Hepatocyte (in vitro differentiated cells): Measurements from ENCODE around the gene VPS26C.

ENCODE experiments used
- EZH2 ChIP-seq: fragments of 200-600 bp; sonication (generic); IDR thresholded peaks from 2 replicates; pipeline ENCODE4 v1.6.1; 2016; ENCODE audit warnings: antibody characterized with exemption, mild to moderate bottlenecking, borderline replicate concordance
- EZH2phosphoT487 ChIP-seq: fragments of 200-600 bp; sonication (generic); IDR thresholded peaks from one replicate; pipeline ENCODE4 v1.6.1; 2018; ENCODE audit warnings: antibody characterized with exemption, mild to moderate bottlenecking, low read depth, moderate library complexity; ENCODE audit not compliant: unreplicated experiment, severe bottlenecking
- TF ChIP-seq, protein P1 (sequence below): fragments of 200-600 bp; sonication (generic); IDR thresholded peaks from 2 replicates; pipeline ENCODE4 v1.5.1; 2016; ENCODE audit warnings: antibody characterized with exemption, mild to moderate bottlenecking; ENCODE audit not compliant: poor library complexity

DNA sequence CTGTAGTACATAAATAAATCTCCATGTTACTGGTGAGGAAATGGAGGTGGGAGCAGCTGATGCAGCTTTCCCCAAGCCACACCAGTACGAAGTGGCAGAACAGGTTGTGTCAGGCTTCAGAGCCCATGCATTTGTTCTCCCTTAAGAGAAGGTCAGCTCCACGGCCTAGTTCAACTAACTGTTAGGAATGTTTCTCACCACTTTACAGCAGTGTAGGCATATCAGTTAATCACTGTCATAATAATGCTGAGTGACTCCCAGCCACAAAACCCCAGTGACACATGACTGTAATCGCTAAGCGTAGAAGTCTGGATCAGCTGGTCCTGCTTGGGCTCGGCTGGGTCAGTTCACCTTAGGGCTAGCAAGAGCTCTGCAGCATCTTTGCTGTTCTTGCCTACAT, 90.4 kb downstream of the VPS26C start:
- TF ChIP-seq, protein P1, sequence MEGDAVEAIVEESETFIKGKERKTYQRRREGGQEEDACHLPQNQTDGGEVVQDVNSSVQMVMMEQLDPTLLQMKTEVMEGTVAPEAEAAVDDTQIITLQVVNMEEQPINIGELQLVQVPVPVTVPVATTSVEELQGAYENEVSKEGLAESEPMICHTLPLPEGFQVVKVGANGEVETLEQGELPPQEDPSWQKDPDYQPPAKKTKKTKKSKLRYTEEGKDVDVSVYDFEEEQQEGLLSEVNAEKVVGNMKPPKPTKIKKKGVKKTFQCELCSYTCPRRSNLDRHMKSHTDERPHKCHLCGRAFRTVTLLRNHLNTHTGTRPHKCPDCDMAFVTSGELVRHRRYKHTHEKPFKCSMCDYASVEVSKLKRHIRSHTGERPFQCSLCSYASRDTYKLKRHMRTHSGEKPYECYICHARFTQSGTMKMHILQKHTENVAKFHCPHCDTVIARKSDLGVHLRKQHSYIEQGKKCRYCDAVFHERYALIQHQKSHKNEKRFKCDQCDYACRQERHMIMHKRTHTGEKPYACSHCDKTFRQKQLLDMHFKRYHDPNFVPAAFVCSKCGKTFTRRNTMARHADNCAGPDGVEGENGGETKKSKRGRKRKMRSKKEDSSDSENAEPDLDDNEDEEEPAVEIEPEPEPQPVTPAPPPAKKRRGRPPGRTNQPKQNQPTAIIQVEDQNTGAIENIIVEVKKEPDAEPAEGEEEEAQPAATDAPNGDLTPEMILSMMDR: no peak
- TF ChIP-seq EZH2: no peak
- TF ChIP-seq EZH2phosphoT487: no peak
